Panc1 (cell line): ENCODE measurements around the gene CMPK1.

Source experiments
- CTCF ChIP-seq: fragments of 450-650 bp; IDR thresholded peaks from 2 replicates; pipeline ENCODE4 v1.5.1; 2017; ENCODE audit warnings: mild to moderate bottlenecking
- POLR2AphosphoS5 ChIP-seq: IDR thresholded peaks from 2 replicates; pipeline ENCODE4 v1.6.1; 2012; ENCODE audit warnings: mild to moderate bottlenecking, low read depth, low read length, moderate library complexity
- REST ChIP-seq, 2 experiments: IDR thresholded peaks; 2 replicates each; pipeline ENCODE4 v1.6.1; 2011 to 2012; ENCODE audit warnings: low read depth in 2 of 2, control low read depth in 1 of 2, low read length in 1 of 2, mild to moderate bottlenecking in 1 of 2, moderate library complexity in 1 of 2; ENCODE audit not compliant: insufficient read depth in 1 of 2
- SIN3A ChIP-seq: IDR thresholded peaks from 2 replicates; pipeline ENCODE4 v1.6.1; 2012; ENCODE audit warnings: low read depth, mild to moderate bottlenecking, low read length, moderate library complexity, borderline replicate concordance; ENCODE audit not compliant: insufficient read depth
- TCF7L2 ChIP-seq: IDR thresholded peaks from 2 replicates; pipeline ENCODE4 v1.6.1; 2011; ENCODE audit warnings: mild to moderate bottlenecking, low read depth, low read length, inconsistent platforms

GRCh38 chr1:47333922-47334764, 553 bp downstream of the CMPK1 start:
- TF ChIP-seq REST (IDR thresholded peaks at IDR 0.05; ENCODE audit: insufficient read depth in 1 of 2, low read depth in 2 of 2, low read length in 1 of 2) (no peak), CTCF (peak; percentile 70), POLR2AphosphoS5 (peak; percentile 13; the same call in 1 of the 2 replicates), SIN3A (0 out of 2 replicates have a peak, but pooled peaks have one; percentile 4), TCF7L2 (peak; percentile 82)
